Ishikawa (cell line): ENCODE measurements around the gene GFY.

Experiments used
- CEBPB ChIP-seq: IDR thresholded peaks from 2 replicates; pipeline ENCODE4 v1.6.1; 2012
- EGR1 ChIP-seq: IDR thresholded peaks from 2 replicates; pipeline ENCODE4 v1.6.1; 2012
- EP300 ChIP-seq: IDR thresholded peaks from 2 replicates; pipeline ENCODE4 v1.6.1; 2012; ENCODE audit warnings: borderline replicate concordance
- MAX ChIP-seq: IDR thresholded peaks from 2 replicates; pipeline ENCODE4 v1.6.1; 2012
- RAD21 ChIP-seq: IDR thresholded peaks from 2 replicates; pipeline ENCODE4 v1.6.1; 2012; ENCODE audit warnings: low read depth
- TCF12 ChIP-seq: IDR thresholded peaks from 2 replicates; pipeline ENCODE4 v1.6.1; 2012; ENCODE audit warnings: low read depth
- TEAD4 ChIP-seq: IDR thresholded peaks from 2 replicates; pipeline ENCODE4 v1.6.1; 2012
- YY1 ChIP-seq: IDR thresholded peaks from 2 replicates; pipeline ENCODE4 v1.6.1; 2012; ENCODE audit warnings: low read depth

DNA sequence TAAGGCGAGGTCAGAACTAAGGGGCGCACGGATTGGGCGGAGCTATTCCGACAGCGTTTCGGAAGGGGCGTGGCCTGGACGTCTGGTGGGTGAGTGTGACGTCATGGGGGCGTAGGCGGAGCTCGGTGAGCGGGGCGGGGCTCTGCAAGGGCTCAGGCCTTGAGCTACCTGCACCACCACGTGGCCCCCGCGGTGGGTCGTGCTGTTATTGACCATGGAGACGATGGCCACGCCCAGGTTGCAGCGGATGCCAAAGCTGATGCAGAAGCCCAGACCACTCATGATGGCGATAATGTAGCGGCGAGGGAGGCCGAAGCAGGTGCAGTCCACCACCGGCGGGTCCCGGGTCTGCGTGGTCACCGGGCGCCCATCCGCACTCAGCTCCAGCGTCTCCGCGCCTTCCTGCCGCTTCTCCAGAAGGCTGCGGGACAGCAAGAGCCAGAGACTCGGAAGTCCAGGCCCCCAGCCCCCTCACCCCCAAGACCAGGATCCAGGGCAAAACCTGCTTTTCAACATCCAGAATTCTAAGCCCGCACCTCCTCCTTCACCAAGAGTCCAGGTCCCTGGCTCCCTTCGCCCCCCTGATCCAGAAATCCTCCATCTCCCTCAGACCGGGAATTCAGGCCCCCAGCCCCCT, 11.3 kb downstream of the GFY start:
- TF ChIP-seq EP300 (no peak), RAD21 (no peak), MAX (no peak), CEBPB (no peak), YY1 (no peak), EGR1 (no peak), TEAD4 (no peak), TCF12 (no peak)
